Left lung (tissue), 10 donors: ENCODE results near the gene OR8S1. TPM values are rescaled to one million over a fixed set of nuclear protein-coding genes. Genes with fewer than 3 reads are reported as not detected.
"Not testable (repeated sequence)": the region's sequence is repeated elsewhere in the genome, so short reads cannot be mapped to it uniquely, and the experiment has no call there.

Source experiments
- ATAC-seq: fragments of 200-7000 bp; cut with Tn5 transposase; one replicate; pipeline ENCODE4 v1.9.1; 2020; ENCODE audit warnings: moderate library complexity
- DNase-seq, 4 donors: peaks; one replicate each; pipeline ENCODE4 v3.0.0-alpha.2; 2013 to 2020
- H3K27ac ChIP-seq, 2 donors: fragments of 200-600 bp; sonication (generic) in 1 of 2; one replicate each; pipeline versions ENCODE4 v1.5.0 to v1.8.0; 2020 to 2021
- H3K27me3 ChIP-seq, 2 donors: fragments of 200-600 bp; sonication (generic) in 1 of 2; one replicate each; pipeline versions ENCODE4 v1.5.0 to v1.8.0; 2020 to 2021
- H3K36me3 ChIP-seq, 2 donors: fragments of 200-600 bp; sonication (generic) in 1 of 2; one replicate each; pipeline versions ENCODE4 v1.5.0 to v1.8.0; 2020 to 2021
- H3K4me1 ChIP-seq, 2 donors: fragments of 200-600 bp; one replicate each; pipeline ENCODE4 v1.8.0; 2021
- H3K4me3 ChIP-seq, 2 donors: fragments of 200-600 bp; sonication (generic) in 1 of 2; one replicate each; pipeline versions ENCODE4 v1.5.0 to v1.8.0; 2020 to 2021; ENCODE audit warnings: mild to moderate bottlenecking in 1 of 2
- H3K9me3 ChIP-seq, 2 donors: fragments of 200-600 bp; sonication (generic) in 1 of 2; one replicate each; pipeline versions ENCODE4 v1.5.0 to v1.8.0; 2020 to 2021
- intact Hi-C, 2 donors: fragments of 100-400 bp; cut with DNase I; formaldehyde crosslinking; loops; one replicate each; pipeline versions ENCODE4 v1.11.2 to v1.14.2; 2022
- polyA plus RNA-seq, 6 donors: library from polyadenylated mRNA; unstranded; fragments of 120-200 nt; gene quantifications; one replicate each; pipeline ENCODE4 v1.2.1, GENCODE V29; 2013; ENCODE audit not compliant: insufficient read length in 6 of 6
- total RNA-seq, 2 donors: library from RNA; stranded (reverse); fragmentation: NEBNext Ultra II Directional; extraction: Animal tissue kit (Norgen Biotek cat#: 25700); gene quantifications; one replicate each; pipeline ENCODE4 v1.2.1, GENCODE V29; 2021
- TF ChIP-seq, protein P1 (sequence below), 2 donors: fragments of 200-600 bp; sonication (generic) in 1 of 2; IDR thresholded peaks; one replicate each; pipeline versions ENCODE4 v1.5.0 to v1.8.0; 2021; ENCODE audit warnings: antibody characterized with exemption in 2 of 2
- donor health status: DM: no; HTN: yes; CAD: no.
- donor health status: DM: no; HTN: no; CAD: no.

Gene OR8S1
- total and polyA plus RNA-seq, 8 donors: not detected

GRCh38 chr12:48514728-48515127 is 10.7 kb upstream of the OR8S1 start:
- Histone ChIP-seq H3K4me1 (no peaks in the 10 kb centered on the region), H3K27me3 (no peaks in the 10 kb centered on the region), H3K36me3 (no peaks in the 10 kb centered on the region), H3K9me3 (peaks cover 0 to 20% of the 10 kb centered on the region in 2 donors), H3K4me3 (no peak overlapping the region), H3K27ac (no peak overlapping the region)
- TF ChIP-seq, protein P1, sequence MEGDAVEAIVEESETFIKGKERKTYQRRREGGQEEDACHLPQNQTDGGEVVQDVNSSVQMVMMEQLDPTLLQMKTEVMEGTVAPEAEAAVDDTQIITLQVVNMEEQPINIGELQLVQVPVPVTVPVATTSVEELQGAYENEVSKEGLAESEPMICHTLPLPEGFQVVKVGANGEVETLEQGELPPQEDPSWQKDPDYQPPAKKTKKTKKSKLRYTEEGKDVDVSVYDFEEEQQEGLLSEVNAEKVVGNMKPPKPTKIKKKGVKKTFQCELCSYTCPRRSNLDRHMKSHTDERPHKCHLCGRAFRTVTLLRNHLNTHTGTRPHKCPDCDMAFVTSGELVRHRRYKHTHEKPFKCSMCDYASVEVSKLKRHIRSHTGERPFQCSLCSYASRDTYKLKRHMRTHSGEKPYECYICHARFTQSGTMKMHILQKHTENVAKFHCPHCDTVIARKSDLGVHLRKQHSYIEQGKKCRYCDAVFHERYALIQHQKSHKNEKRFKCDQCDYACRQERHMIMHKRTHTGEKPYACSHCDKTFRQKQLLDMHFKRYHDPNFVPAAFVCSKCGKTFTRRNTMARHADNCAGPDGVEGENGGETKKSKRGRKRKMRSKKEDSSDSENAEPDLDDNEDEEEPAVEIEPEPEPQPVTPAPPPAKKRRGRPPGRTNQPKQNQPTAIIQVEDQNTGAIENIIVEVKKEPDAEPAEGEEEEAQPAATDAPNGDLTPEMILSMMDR (IDR thresholded peaks at IDR 0.05): no peak
- intact Hi-C loops: no loop called here
- ATAC-seq (no peak), DNase-seq (no peak)

GRCh38 chr12:48520381-48520780 is 5.1 kb upstream of the OR8S1 start:
- H3K9me3 ChIP-seq, H3K27me3 ChIP-seq, H3K4me3 ChIP-seq, H3K27ac ChIP-seq, H3K4me1 ChIP-seq, intact Hi-C loops, H3K36me3 ChIP-seq, ATAC-seq: not testable (repeated sequence)
- peak in 1 of 4 donors; percentile 61 for DNase-seq

DNA sequence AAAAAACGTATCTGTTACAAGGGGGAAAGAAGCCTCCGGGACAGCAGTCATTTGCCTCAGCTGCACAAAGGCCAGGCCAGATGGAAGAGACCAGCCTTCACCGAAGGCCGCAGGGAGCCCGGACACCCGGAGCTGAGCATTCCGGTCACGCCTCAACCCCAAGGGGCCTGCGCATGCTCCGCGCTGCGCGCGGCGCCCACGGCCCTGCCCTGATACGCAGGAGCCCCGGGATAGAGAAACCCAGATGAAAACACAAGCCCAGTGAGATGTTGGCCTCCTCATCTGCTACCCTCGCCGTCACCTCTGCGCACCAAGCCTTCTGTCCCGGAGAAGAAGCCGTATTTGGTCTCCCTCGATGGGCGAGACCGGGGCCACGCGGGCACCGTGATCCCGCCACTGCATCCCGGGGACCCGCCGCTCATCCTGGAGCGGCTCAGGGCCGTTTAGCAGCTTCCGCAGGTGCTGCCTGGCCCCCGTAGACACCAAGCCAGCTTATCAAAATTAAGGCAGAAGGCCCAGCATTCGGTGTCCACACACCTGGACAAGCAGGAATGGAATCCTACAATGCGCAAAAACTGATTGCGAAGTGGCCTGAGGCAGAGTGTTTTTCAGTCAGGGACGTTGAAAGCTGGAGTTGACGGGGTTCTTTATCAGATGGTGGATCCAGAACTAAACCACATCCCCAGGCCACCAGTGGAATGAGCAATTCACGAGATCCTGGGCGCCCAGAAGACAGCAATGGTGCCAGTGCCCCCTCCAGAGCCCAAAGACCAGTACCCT is 2.6 kb downstream of the OR8S1 start:
- ATAC-seq (no peak), DNase-seq (peak in 1 of 4 donors; percentile 67)
- H3K4me3 ChIP-seq: no peak overlapping the region
- intact Hi-C loops: no loop called here
- TF ChIP-seq, protein P1 (IDR thresholded peaks at IDR 0.05): no peak
- no peak overlapping the region for H3K27ac ChIP-seq
- H3K4me1 ChIP-seq: no peaks in the 10 kb centered on the region
- no peaks in the 10 kb centered on the region for H3K27me3 ChIP-seq
- H3K36me3 ChIP-seq: no peaks in the 10 kb centered on the region
- no peaks in the 10 kb centered on the region for H3K9me3 ChIP-seq

DNA sequence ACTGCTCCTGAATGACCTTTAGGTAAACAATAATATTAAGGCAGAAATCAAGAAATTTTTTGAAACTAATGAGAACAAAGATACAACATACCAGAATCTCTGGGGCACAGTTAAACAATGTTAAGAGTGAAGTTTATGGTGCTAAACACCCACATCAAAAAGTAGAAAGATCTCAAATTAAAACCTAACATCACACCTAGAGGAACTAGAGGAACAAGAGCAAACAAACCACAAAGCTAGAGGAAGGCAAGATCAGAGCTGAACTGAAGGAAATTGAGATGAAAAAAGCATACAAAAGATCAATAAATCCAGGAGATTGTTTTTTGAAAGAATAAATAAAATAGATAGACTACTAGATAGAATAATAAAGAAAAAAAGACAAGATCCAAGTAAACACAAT is 7.2 kb downstream of the OR8S1 start:
- Histone ChIP-seq H3K4me3 (no peak overlapping the region), H3K27me3 (no peaks in the 10 kb centered on the region), H3K4me1 (no peaks in the 10 kb centered on the region), H3K27ac (no peak overlapping the region), H3K36me3 (no peaks in the 10 kb centered on the region), H3K9me3 (peaks cover 0 to 3% of the 10 kb centered on the region in 2 donors)
- DNase-seq: no peak
- intact Hi-C loops: no loop called here
- TF ChIP-seq, protein P1 (IDR thresholded peaks at IDR 0.05): no peak
- ATAC-seq: no peak

- no peak for DNase-seq
- Histone ChIP-seq H3K9me3 (peaks cover 0 to 3% of the 10 kb centered on the region in 2 donors), H3K27me3 (no peaks in the 10 kb centered on the region), H3K27ac (no peak overlapping the region), H3K36me3 (no peaks in the 10 kb centered on the region), H3K4me1 (no peaks in the 10 kb centered on the region), H3K4me3 (no peak overlapping the region)
- TF ChIP-seq, protein P1 (IDR thresholded peaks at IDR 0.05): no peak
- ATAC-seq: no peak
- intact Hi-C loops: no loop called here
Measured at GRCh38 chr12:48536602-48537001, 11.2 kb downstream of the OR8S1 start.
